Subcutaneous adipose tissue (tissue), 4 donors: ENCODE results near the gene CDHR3. TPM values are rescaled to one million over a fixed set of nuclear protein-coding genes. Genes with fewer than 3 reads are reported as not detected.

Experiments
- CTCF ChIP-seq: fragments of 450-650 bp; IDR thresholded peaks from one replicate; pipeline ENCODE4 v1.5.1; 2016; ENCODE audit warnings: low read depth, mild to moderate bottlenecking, control low read depth, antibody characterized with exemption, moderate library complexity
- total RNA-seq, 4 donors: library from RNA; depleted of rRNA; stranded (reverse); fragments of >200 nt; gene quantifications; one replicate each; pipeline ENCODE4 v1.1.0, GENCODE V29; 2016

Gene CDHR3
- total RNA-seq, 4 donors from 2014 or later, result 6.2 to 33.8 (median 12.0) TPM

- no peak for TF ChIP-seq CTCF
These were observed 100.6 kb downstream of the CDHR3 start for GRCh38 chr7:106063692-106064091.

- TF ChIP-seq CTCF, result no peak
These were observed 101.3 kb downstream of the CDHR3 start for GRCh38 chr7:106064316-106064715.

GRCh38 chr7:106064771-106065574 is 101.9 kb downstream of the CDHR3 start:
- TF ChIP-seq CTCF, result no peak

GRCh38 chr7:106065575-106066500 is 102.8 kb downstream of the CDHR3 start:
- no peak for TF ChIP-seq CTCF

GRCh38 chr7:106067678-106068077 is 104.6 kb downstream of the CDHR3 start:
- no peak for TF ChIP-seq CTCF

GRCh38 chr7:106068538-106068961 is 105.5 kb downstream of the CDHR3 start:
- TF ChIP-seq CTCF, result no peak

GRCh38 chr7:106068986-106069385 is 105.9 kb downstream of the CDHR3 start:
- no peak for TF ChIP-seq CTCF
